Adrenal gland (tissue), 12 donors: Measurements from ENCODE around the gene C16orf54. TPM values are rescaled to one million over a fixed set of nuclear protein-coding genes. Genes with fewer than 3 reads are reported as not detected.

Experiments
- DNase-seq, 7 donors: peaks; one replicate each; pipeline ENCODE4 v3.0.0-alpha.2; 2019 to 2020
- H3K27ac ChIP-seq, 5 donors: fragments of 200-600 bp; sonication (generic) in 4 of 5; 1 replicate in 3 of 5; 2 replicates in 2 of 5; pipeline versions ENCODE4 v1.5.1 to v1.8.0; 2016 to 2020; ENCODE audit warnings: mild to moderate bottlenecking in 1 of 5
- H3K27me3 ChIP-seq: fragments of 200-600 bp; 2 replicates; pipeline ENCODE4 v1.8.0; 2021
- H3K36me3 ChIP-seq, 2 donors: fragments of 200-600 bp; replicated peaks in 1 of 2; 1 replicate in 1 of 2; 2 replicates in 1 of 2; pipeline versions ENCODE4 v1.5.1 to v1.8.0; 2018 to 2022
- H3K4me1 ChIP-seq, 2 donors: fragments of 200-600 bp; replicated peaks in 1 of 2; 1 replicate in 1 of 2; 2 replicates in 1 of 2; pipeline versions ENCODE4 v1.5.1 to v1.8.0; 2018 to 2021
- H3K4me3 ChIP-seq, 4 donors: fragments of 200-600 bp; sonication (generic) in 3 of 4; one replicate each; pipeline ENCODE4 v1.5.1; 2016 to 2018
- H3K9me3 ChIP-seq, 3 donors: fragments of 200-600 bp; sonication (generic) in 1 of 3; replicated peaks in 1 of 3; 1 replicate in 2 of 3; 2 replicates in 1 of 3; pipeline versions ENCODE4 v1.5.1 to v1.8.0; 2016 to 2021
- CTCF ChIP-seq, 6 experiments: fragments of 450-650 bp in 4 of 6; fragments of 200-600 bp in 2 of 6; sonication (generic) in 1 of 6; IDR thresholded peaks; 1 replicate in 5 of 6; 2 replicates in 1 of 6; pipeline versions ENCODE4 v1.5.1 to v1.8.0; 2016 to 2021; ENCODE audit warnings: antibody characterized with exemption in 6 of 6, mild to moderate bottlenecking in 2 of 6, moderate library complexity in 1 of 6
- POLR2A ChIP-seq, 2 donors: fragments of 450-650 bp; IDR thresholded peaks; one replicate each; pipeline ENCODE4 v1.6.1; 2017; ENCODE audit warnings: antibody characterized with exemption in 2 of 2, mild to moderate bottlenecking in 2 of 2, moderate library complexity in 1 of 2
- WGBS, 4 donors: extraction: QIAGEN DNeasy Blood & Tissue Kit in 2 of 4; methylation state at CpG; one replicate each; pipeline versions ENCODE4 v1.1.5 to v1.1.7; 2013 to 2017; 5-methylcytosine and 5-hydroxymethylcytosine counted together
- intact Hi-C, 2 donors: fragments of 100-400 bp; cut with DNase I; formaldehyde crosslinking; loops; one replicate each; pipeline versions ENCODE4 v1.14.1 to v1.15.0; 2022 to 2023
- polyA plus RNA-seq, 3 donors: library from polyadenylated mRNA; stranded (reverse); fragments of 200-250 nt in 2 of 3; fragments of 350-450 nt in 1 of 3; fragmentation: Illumina TruSeq in 1 of 3; extraction: RNeasy Lipid Tissue Mini Kit (QIAGEN cat#74804) in 1 of 3; gene quantifications; one replicate each; pipeline ENCODE4 v1.2.3, GENCODE V29; 2013 to 2014
- total RNA-seq, 9 donors: library from RNA; depleted of rRNA in 4 of 9; stranded (reverse); fragments of >200 nt in 4 of 9; fragments of 120-200 nt in 1 of 9; fragmentation: NEBNext Ultra II Directional in 1 of 9; extraction: Animal tissue kit (Norgen Biotek cat#: 25700) in 1 of 9; gene quantifications; one replicate each; pipeline versions ENCODE4 v1.1.0 to v1.2.4, GENCODE V29; 2013 to 2023
- donor health status: healthy with polysubstance abuse.
- donor health status: Bipolar disorder and iron deficiency.
- donor health status: DM: yes; HTN: yes; CAD: no.
- donor health status: DM: no; HTN: no; CAD: no.
- donor health status: DM: no; HTN: no; CAD: no.
- donor health status: DM: yes; HTN: yes; CAD: no.

C16orf54 gene
- total and polyA plus RNA-seq, 12 donors = 0.11 to 1.8 (median 0.69) TPM

DNA sequence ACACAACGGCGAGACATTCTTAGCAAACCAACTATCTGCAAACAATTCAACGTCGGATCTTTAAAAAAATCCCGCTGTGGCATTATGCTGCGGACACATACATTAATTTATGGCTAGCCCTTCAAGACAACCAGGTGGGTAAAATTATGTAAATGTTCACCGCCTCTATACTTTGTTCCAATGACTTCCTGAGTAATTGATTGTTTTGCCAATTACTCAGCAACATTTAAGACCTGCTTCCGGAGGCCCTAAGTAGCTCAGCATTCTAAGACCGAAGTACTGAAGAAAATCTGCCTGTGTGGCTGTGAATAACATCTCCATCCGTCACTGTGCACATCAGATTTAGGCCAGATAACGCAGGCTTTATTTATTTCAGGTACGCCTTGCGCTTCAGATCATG lies 43.5 kb downstream of the C16orf54 start:
- H3K9me3 ChIP-seq = no peaks in the 10 kb centered on the region
- intact Hi-C loops = loop anchor here in 1 of 2 donors (10.0 kb wide), 1 partner anchor 323 kb away; the partner anchor contains the start of gene C16orf92
- TF ChIP-seq CTCF (IDR thresholded peaks at IDR 0.05) = no peak
- TF ChIP-seq POLR2A (IDR thresholded peaks at IDR 0.05) = no peak
- no peaks in the 10 kb centered on the region for H3K27me3 ChIP-seq
- no peaks in the 10 kb centered on the region for H3K4me1 ChIP-seq
- H3K27ac ChIP-seq = no peak overlapping the region
- H3K4me3 ChIP-seq = no peak overlapping the region
- WGBS, 4 donors = 45 to 67% (median 66%) methylated on average over 13 of the region's 13 CpGs
- no peaks in the 10 kb centered on the region for H3K36me3 ChIP-seq
- DNase-seq = no peak

GRCh38 chr16:29701214-29701555 lies 44.6 kb downstream of the C16orf54 start:
- no peaks in the 10 kb centered on the region for H3K36me3 ChIP-seq
- no peaks in the 10 kb centered on the region for H3K4me1 ChIP-seq
- no peak overlapping the region for H3K27ac ChIP-seq
- 70 to 82% (median 77%) methylated on average over 5 of the region's 5 CpGs for WGBS, 4 donors
- no peak for DNase-seq
- H3K9me3 ChIP-seq = no peaks in the 10 kb centered on the region
- intact Hi-C loops = loop anchor here in 1 of 2 donors (10.0 kb wide), 1 partner anchor 324 kb away; the partner anchor contains the start of gene C16orf92
- TF ChIP-seq POLR2A (IDR thresholded peaks at IDR 0.05) (no peak), CTCF (IDR thresholded peaks at IDR 0.05) (no peak)
- H3K27me3 ChIP-seq = no peaks in the 10 kb centered on the region
- H3K4me3 ChIP-seq = no peak overlapping the region

GRCh38 chr16:29700253-29700987 lies 45.4 kb downstream of the C16orf54 start:
- Histone ChIP-seq H3K27ac (no peak overlapping the region), H3K36me3 (no peaks in the 10 kb centered on the region), H3K4me3 (no peak overlapping the region), H3K27me3 (no peaks in the 10 kb centered on the region), H3K4me1 (no peaks in the 10 kb centered on the region), H3K9me3 (no peaks in the 10 kb centered on the region)
- DNase-seq = peak; percentile 66 to 89 (median 81)
- 12 to 14% (median 13%) methylated on average over 14 of the region's 14 CpGs for WGBS, 4 donors
- intact Hi-C loops = loop anchor here in 1 of 2 donors (10.0 kb wide), 1 partner anchor 324 kb away; the partner anchor contains the start of gene C16orf92
- TF ChIP-seq CTCF (IDR thresholded peaks at IDR 0.05) = peak; percentile 72 to 94 (median 79)
- no peak for TF ChIP-seq POLR2A (IDR thresholded peaks at IDR 0.05)

- Histone ChIP-seq H3K4me3 (no peak overlapping the region), H3K4me1 (no peaks in the 10 kb centered on the region), H3K9me3 (no peaks in the 10 kb centered on the region), H3K27ac (no peak overlapping the region), H3K27me3 (no peaks in the 10 kb centered on the region), H3K36me3 (no peaks in the 10 kb centered on the region)
- intact Hi-C loops = loop anchor here in 1 of 2 donors (10.0 kb wide), 2 partner anchors 75 to 325 kb away; partner anchors contain the start of genes C16orf92 and ZG16
- no peak for DNase-seq
- TF ChIP-seq CTCF (IDR thresholded peaks at IDR 0.05) (no peak), POLR2A (IDR thresholded peaks at IDR 0.05) (no peak)
- 58 to 70% (median 62%) methylated on average over 6 to 11 of the region's 11 CpGs for whole genome bisulfite sequencing, 4 donors
Observed at GRCh38 chr16:29699324-29700219, 46.2 kb downstream of the C16orf54 start.
